Measurements from ENCODE around the gene MRPL11. TPM values are rescaled to one million over a fixed set of nuclear protein-coding genes. Genes with fewer than 3 reads are reported as not detected.
"Not testable (repeated sequence)": the region's sequence is repeated elsewhere in the genome, so short reads cannot be mapped to it uniquely, and the experiment has no call there.

The MRPL11 gene
- total RNA-seq, 2 donors from 2014 or later: 16.7 to 28.0 TPM

DNA sequence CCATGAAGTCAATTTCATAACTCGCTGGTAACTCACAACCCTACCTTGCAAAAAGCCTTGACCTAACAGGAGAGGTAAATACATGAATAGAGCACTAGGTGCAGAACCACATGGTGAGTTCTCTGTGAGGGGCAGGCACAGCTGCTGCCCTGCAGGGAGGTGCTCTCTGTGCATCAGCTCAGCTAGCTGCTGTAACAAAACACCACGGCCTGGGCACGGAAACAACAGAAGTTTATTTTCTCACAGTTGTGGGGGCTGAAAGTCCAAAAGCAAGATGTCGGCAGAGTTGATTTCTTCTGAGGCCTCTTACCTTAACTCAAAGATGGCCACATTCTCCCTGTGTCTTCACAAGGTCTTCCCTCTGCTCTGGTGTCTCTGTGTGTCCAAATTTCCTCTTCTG is 13.0 kb upstream of the MRPL11 start:
- no peak overlapping the region for H3K27ac ChIP-seq
- H3K4me3 ChIP-seq: no peak overlapping the region
- no peaks in the 10 kb centered on the region for H3K9me3 ChIP-seq
- DNase-seq (ENCODE audit: low spot score) (no peak), ATAC-seq (ENCODE audit: insufficient number of reproducible peaks, low FRiP score, low read depth) (no peak)
- TF ChIP-seq, protein P1, sequence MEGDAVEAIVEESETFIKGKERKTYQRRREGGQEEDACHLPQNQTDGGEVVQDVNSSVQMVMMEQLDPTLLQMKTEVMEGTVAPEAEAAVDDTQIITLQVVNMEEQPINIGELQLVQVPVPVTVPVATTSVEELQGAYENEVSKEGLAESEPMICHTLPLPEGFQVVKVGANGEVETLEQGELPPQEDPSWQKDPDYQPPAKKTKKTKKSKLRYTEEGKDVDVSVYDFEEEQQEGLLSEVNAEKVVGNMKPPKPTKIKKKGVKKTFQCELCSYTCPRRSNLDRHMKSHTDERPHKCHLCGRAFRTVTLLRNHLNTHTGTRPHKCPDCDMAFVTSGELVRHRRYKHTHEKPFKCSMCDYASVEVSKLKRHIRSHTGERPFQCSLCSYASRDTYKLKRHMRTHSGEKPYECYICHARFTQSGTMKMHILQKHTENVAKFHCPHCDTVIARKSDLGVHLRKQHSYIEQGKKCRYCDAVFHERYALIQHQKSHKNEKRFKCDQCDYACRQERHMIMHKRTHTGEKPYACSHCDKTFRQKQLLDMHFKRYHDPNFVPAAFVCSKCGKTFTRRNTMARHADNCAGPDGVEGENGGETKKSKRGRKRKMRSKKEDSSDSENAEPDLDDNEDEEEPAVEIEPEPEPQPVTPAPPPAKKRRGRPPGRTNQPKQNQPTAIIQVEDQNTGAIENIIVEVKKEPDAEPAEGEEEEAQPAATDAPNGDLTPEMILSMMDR (IDR thresholded peaks at IDR 0.05): no peak
- H3K27me3 ChIP-seq (replicated peaks; ENCODE audit: insufficient read depth): no peaks in the 10 kb centered on the region
- H3K36me3 ChIP-seq: no peaks in the 10 kb centered on the region
- no peaks in the 10 kb centered on the region for H3K4me1 ChIP-seq (ENCODE audit: control insufficient read depth in 1 of 2, low read depth in 2 of 2)

DNA sequence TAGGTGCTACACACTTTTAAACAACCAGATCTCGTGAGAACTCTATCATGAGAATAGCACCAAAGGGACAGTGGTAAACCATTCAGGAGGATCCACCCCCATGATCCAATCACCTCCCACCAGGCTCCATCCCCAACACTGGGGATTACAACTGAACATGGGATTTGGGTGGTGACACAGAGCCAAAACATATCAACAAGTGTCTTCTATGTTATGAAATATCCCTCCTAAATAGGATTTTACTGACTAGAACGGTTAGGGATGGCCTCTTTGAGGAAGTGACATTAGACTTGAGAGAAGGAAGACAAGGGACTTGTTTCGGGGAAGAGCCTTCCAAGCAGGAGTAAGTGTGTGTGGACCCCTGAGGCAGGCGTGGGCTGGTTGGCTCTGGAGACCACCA is 11.9 kb upstream of the MRPL11 start:
- TF ChIP-seq, protein P1 (IDR thresholded peaks at IDR 0.05): no peak
- Histone ChIP-seq H3K27me3 (replicated peaks; ENCODE audit: insufficient read depth) (no peaks in the 10 kb centered on the region), H3K27ac (no peak overlapping the region), H3K4me1 (ENCODE audit: control insufficient read depth in 1 of 2, low read depth in 2 of 2) (no peaks in the 10 kb centered on the region), H3K9me3 (no peaks in the 10 kb centered on the region), H3K4me3 (no peak overlapping the region), H3K36me3 (no peaks in the 10 kb centered on the region)
- DNase-seq (ENCODE audit: low spot score): no peak
- no peak for ATAC-seq (ENCODE audit: insufficient number of reproducible peaks, low FRiP score, low read depth)

DNA sequence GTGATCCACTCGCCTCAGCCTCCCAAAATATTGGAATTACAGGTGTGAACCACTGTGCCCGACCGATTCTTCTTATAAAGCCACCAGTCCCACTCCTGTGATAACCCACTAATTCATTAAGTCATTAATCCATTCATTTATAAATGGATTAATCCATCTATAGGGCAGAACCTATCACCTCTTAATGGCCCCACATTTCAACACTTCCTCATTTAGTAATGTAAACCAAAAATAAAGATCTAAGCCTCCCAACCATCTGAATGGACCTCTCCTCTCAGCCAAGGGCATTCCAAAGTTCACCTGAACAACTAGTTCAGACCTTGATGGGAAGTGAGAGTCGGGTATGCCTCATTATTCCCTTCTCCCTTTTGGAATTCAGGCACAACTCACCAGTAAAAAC is 9.9 kb upstream of the MRPL11 start:
- no peaks in the 10 kb centered on the region for H3K9me3 ChIP-seq
- DNase-seq (ENCODE audit: low spot score) (no peak), ATAC-seq (ENCODE audit: insufficient number of reproducible peaks, low FRiP score, low read depth) (no peak)
- H3K27ac ChIP-seq: no peak overlapping the region
- H3K4me1 ChIP-seq (ENCODE audit: control insufficient read depth in 1 of 2, low read depth in 2 of 2): no peaks in the 10 kb centered on the region
- H3K36me3 ChIP-seq: no peaks in the 10 kb centered on the region
- TF ChIP-seq, protein P1 (IDR thresholded peaks at IDR 0.05): no peak
- H3K4me3 ChIP-seq: no peak overlapping the region
- H3K27me3 ChIP-seq (replicated peaks; ENCODE audit: insufficient read depth): no peaks in the 10 kb centered on the region

DNA sequence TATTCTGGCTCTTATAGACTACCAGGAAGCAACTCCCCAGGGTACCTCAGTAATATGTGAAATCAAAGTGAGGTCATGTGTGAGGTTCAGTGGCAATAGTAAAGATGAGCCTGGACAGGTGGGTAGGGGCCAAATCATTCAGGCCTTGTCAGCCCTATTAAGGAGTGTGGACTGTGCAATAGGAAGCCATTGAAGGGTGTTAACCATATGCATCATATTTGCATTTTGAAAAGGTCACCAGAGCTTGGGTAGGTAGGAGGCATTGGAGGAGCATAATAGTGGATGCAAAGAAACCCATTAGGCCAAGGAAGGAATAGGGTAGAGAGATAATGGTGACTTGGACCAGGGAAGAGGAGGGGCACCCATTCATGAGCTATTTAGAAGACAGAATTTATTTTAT is 8.4 kb upstream of the MRPL11 start:
- no peaks in the 10 kb centered on the region for H3K4me1 ChIP-seq (ENCODE audit: control insufficient read depth in 1 of 2, low read depth in 2 of 2)

DNA sequence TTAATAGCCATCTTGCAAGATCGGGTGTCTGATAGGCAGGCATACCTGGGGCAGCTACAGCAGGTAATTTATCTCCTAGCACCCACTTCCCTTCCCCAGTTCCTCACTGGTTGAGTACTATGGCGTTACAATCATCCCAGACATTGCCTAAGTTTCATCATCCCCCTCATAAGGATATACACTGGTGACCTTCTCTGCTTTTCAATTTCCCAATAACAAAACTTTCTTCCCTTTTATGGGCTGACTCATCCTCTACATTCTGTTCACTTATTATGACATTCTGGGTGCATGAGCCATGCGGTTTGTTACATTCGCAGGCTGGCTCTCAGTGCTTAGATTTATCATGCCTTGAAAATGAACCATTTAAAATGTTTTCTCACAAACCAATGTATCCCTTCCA is 5.0 kb upstream of the MRPL11 start:
- Histone ChIP-seq H3K27me3 (replicated peaks; ENCODE audit: insufficient read depth) (no peaks in the 10 kb centered on the region), H3K4me1 (ENCODE audit: control insufficient read depth in 1 of 2, low read depth in 2 of 2) (no peaks in the 10 kb centered on the region), H3K27ac (no peak overlapping the region), H3K9me3 (no peaks in the 10 kb centered on the region), H3K4me3 (no peak overlapping the region), H3K36me3 (no peaks in the 10 kb centered on the region)
- DNase-seq (ENCODE audit: low spot score) (no peak), ATAC-seq (ENCODE audit: insufficient number of reproducible peaks, low FRiP score, low read depth) (no peak)
- TF ChIP-seq, protein P1 (IDR thresholded peaks at IDR 0.05): no peak

More for the DNA sequence above, 8.4 kb upstream of the MRPL11 start:
- Histone ChIP-seq H3K27me3 (replicated peaks; ENCODE audit: insufficient read depth) (no peaks in the 10 kb centered on the region), H3K9me3 (no peaks in the 10 kb centered on the region), H3K27ac (no peak overlapping the region), H3K36me3 (no peaks in the 10 kb centered on the region), H3K4me3 (no peak overlapping the region)
- ATAC-seq (ENCODE audit: insufficient number of reproducible peaks, low FRiP score, low read depth) (no peak), DNase-seq (ENCODE audit: low spot score) (no peak)
- TF ChIP-seq, protein P1 (IDR thresholded peaks at IDR 0.05): no peak

DNA sequence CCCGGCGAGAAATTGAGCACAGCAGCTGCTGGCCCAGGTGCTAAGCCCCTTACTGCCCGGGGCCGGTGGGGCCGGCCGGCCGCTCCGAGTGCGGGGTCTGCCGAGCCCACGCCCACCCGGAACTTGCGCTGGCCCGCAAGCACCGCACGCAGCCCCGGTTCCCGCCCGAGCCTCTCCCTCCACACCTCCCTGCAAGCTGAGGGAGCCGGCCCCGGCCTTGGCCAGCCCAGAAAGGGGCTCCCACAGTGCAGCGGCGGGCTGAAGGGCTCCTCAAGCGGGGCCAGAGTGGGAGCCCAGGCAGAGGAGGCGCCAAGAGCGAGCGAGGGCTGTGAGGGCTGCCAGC is 2.3 kb upstream of the MRPL11 start:
- H3K4me3 ChIP-seq; H3K4me1 ChIP-seq (ENCODE audit: control insufficient read depth in 1 of 2, low read depth in 2 of 2): not testable (repeated sequence)

DNA sequence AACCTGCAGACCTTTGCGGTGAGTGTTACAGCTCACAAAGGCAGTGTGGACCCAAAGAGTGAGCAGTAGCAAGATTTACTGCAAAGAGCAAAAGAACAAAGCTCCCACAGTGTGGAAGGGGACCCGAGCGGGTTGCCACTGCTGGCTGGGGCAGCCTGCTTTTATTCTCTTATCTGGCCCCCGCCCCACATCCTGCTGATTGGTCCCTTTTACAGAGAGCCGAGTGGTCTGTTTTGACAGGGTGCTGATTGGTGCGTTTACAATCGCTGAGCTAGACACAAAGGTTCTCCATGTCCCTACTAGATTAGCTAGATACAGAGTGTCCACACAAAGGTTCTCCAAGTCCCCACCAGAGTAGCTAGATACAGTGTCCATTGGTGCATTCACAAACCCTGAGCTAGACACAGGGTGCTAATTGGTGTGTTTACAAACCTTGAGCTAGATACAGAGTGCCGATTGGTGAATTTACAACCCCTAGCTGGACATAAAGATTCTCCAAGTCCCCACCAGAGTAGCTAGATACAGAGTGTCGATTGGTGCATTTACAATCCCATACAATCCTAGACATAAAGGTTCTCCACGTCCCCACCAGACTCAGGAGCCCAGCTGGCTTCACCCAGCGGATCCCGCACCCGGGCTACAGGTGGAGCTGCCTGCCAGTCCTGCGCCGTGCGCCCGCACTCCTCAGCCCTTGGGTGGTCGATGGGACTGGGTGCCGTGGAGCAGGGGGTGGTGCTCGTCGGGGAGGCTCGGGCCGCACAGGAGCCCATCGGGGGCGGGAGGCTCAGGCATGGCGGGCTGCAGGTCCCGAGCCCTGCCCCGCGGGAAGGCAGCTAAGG is 1.7 kb upstream of the MRPL11 start:
- not testable (repeated sequence) for DNase-seq (ENCODE audit: low spot score); H3K4me3 ChIP-seq; H3K27ac ChIP-seq; ATAC-seq (ENCODE audit: insufficient number of reproducible peaks, low FRiP score, low read depth); H3K4me1 ChIP-seq (ENCODE audit: control insufficient read depth in 1 of 2, low read depth in 2 of 2); H3K27me3 ChIP-seq (replicated peaks; ENCODE audit: insufficient read depth); H3K9me3 ChIP-seq
- H3K36me3 ChIP-seq: peaks cover 16% of the 10 kb centered on the region

More for the DNA sequence above, 2.3 kb upstream of the MRPL11 start:
- H3K27me3 ChIP-seq (replicated peaks; ENCODE audit: insufficient read depth); ATAC-seq (ENCODE audit: insufficient number of reproducible peaks, low FRiP score, low read depth); H3K9me3 ChIP-seq; DNase-seq (ENCODE audit: low spot score); H3K36me3 ChIP-seq; H3K27ac ChIP-seq: not testable (repeated sequence)
